ENCODE measurements around the gene VLDLR. TPM values are rescaled to one million over a fixed set of nuclear protein-coding genes. Genes with fewer than 3 reads are reported as not detected.

Gene VLDLR
- total RNA-seq, 2 donors from 2014 or later, result 29.5 to 38.7 TPM

DNA sequence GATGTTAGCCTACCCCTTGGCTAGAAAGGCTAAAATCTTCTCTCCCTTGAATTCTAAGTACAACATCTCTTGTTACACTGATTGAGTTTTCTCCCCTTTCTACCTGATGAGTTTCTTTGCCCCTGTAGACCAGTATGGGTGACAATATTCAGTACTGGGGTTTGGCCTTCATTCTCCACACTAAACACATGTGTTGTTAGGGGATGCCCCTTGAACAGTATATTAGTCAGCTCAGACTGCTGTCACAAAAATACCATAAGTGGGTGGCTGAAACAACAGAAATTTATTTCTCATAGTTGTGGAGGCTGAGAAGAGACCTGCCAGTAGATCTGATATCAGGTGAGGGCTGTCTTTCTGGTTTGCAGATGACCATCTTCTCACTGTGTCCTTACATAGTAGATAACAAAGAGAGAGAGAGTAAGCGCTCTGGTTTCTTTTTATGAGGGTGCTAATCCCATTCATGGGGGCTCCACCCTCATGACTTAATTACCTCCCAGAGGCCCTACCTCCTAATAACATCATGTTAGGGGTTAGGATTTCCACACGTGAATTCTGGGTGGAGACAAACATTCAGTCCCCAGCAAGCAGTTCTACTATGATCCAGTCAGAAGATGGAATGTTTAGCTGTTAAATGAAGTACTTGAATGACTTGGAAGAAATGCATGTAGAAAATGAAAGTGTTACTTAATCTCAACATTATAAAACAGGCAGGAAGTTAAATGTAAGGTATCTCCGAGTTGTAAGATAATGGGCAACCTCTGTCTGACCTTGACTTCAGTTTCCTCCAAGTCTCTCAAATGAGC lies 17.5 kb downstream of the VLDLR start:
- Mint-ChIP-seq H3K4me3 (no peak overlapping the region), H3K27ac (no peak overlapping the region), H3K9me3 (no peaks in the 10 kb centered on the region), H3K27me3 (ENCODE audit: insufficient read depth) (no peaks in the 10 kb centered on the region), H3K36me3 (ENCODE audit: low read depth) (peaks cover 72% of the 10 kb centered on the region), H3K4me1 (peaks cover 11% of the 10 kb centered on the region)
- DNase-seq, result no peak
- no peaks in the 10 kb centered on the region for H3K9me3 ChIP-seq (ENCODE audit: control insufficient read depth, low read length)
- no peak overlapping the region for H3K4me3 ChIP-seq (ENCODE audit: low read length)
- no peak overlapping the region for H3K27ac ChIP-seq (ENCODE audit: low read depth, low read length)
- TF ChIP-seq, protein P1, sequence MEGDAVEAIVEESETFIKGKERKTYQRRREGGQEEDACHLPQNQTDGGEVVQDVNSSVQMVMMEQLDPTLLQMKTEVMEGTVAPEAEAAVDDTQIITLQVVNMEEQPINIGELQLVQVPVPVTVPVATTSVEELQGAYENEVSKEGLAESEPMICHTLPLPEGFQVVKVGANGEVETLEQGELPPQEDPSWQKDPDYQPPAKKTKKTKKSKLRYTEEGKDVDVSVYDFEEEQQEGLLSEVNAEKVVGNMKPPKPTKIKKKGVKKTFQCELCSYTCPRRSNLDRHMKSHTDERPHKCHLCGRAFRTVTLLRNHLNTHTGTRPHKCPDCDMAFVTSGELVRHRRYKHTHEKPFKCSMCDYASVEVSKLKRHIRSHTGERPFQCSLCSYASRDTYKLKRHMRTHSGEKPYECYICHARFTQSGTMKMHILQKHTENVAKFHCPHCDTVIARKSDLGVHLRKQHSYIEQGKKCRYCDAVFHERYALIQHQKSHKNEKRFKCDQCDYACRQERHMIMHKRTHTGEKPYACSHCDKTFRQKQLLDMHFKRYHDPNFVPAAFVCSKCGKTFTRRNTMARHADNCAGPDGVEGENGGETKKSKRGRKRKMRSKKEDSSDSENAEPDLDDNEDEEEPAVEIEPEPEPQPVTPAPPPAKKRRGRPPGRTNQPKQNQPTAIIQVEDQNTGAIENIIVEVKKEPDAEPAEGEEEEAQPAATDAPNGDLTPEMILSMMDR (conservative IDR thresholded peaks at IDR 0.05), result no peak
- 95 to 100% methylated on average over 1 to 3 of the region's 3 CpGs for WGBS, 2 experiments (ENCODE audit: insufficient coverage in 1 of 2, insufficient read length in 1 of 2)
- H3K36me3 ChIP-seq (ENCODE audit: control insufficient read depth, insufficient read depth, low read length), result peaks cover 92% of the 10 kb centered on the region
- no peaks in the 10 kb centered on the region for H3K27me3 ChIP-seq (ENCODE audit: control insufficient read depth, insufficient read depth, low read length, poor library complexity, severe bottlenecking)
- H3K4me1 ChIP-seq (ENCODE audit: control insufficient read depth, insufficient read depth, low read length), result peaks cover 8% of the 10 kb centered on the region
- H3K9ac ChIP-seq (ENCODE audit: extremely low read depth, low read length, poor library complexity, severe bottlenecking), result no peak overlapping the region

DNA sequence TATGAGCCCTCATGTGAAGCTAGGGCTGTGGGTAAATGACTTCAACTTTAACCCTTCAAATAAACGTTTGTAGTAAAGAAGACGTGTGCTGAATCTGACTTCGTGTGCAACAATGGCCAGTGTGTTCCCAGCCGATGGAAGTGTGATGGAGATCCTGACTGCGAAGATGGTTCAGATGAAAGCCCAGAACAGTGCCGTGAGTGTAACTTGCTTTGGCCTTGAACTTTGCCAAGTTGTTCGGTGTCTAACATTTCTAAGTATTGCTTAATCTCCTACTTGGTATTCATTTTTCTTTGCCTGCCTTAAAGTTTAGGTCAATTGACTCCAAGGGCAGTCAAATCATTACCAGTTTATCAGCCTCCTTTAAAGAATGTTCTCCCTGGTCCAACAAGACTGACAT lies 18.2 kb downstream of the VLDLR start:
- Mint-ChIP-seq H3K27ac (no peak overlapping the region), H3K4me3 (no peak overlapping the region), H3K4me1 (peaks cover 10% of the 10 kb centered on the region), H3K9me3 (no peaks in the 10 kb centered on the region), H3K27me3 (ENCODE audit: insufficient read depth) (no peaks in the 10 kb centered on the region), H3K36me3 (ENCODE audit: low read depth) (peaks cover 78% of the 10 kb centered on the region)
- H3K4me3 ChIP-seq (ENCODE audit: low read length), result no peak overlapping the region
- no peak for DNase-seq
- H3K4me1 ChIP-seq (ENCODE audit: control insufficient read depth, insufficient read depth, low read length), result peaks cover 7% of the 10 kb centered on the region
- H3K9ac ChIP-seq (ENCODE audit: extremely low read depth, low read length, poor library complexity, severe bottlenecking), result no peak overlapping the region
- TF ChIP-seq, protein P1 (conservative IDR thresholded peaks at IDR 0.05), result no peak
- 93 to 97% methylated on average over 7 of the region's 7 CpGs for WGBS, 2 experiments (ENCODE audit: insufficient coverage in 1 of 2, insufficient read length in 1 of 2)
- H3K27me3 ChIP-seq (ENCODE audit: control insufficient read depth, insufficient read depth, low read length, poor library complexity, severe bottlenecking), result no peaks in the 10 kb centered on the region
- H3K9me3 ChIP-seq (ENCODE audit: control insufficient read depth, low read length), result no peaks in the 10 kb centered on the region
- no peak overlapping the region for H3K27ac ChIP-seq (ENCODE audit: low read depth, low read length)
- peaks cover 94% of the 10 kb centered on the region for H3K36me3 ChIP-seq (ENCODE audit: control insufficient read depth, insufficient read depth, low read length)

DNA sequence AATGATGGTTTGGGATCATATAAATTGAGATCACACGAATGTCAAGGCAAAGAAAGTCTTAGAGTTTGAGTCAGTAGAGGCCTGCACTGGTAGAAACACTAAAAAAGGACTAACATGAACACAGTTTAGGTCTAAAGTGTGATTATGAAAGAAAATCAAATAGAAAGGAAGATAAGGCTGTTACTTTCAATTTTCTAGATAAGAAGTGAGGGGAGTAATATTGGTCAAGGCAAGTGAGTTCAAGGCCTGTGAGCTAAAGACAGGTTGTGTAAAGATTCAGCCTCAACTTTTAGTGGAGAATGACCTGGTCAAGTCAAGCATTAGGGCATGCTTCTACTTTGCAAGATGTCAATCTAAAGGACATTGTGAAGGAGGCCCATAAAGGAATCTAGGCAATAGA lies 19.0 kb downstream of the VLDLR start:
- H3K36me3 ChIP-seq (ENCODE audit: control insufficient read depth, insufficient read depth, low read length), result peaks cover 94% of the 10 kb centered on the region

More for the DNA sequence above, 19.0 kb downstream of the VLDLR start:
- Mint-ChIP-seq H3K27me3 (ENCODE audit: insufficient read depth) (no peaks in the 10 kb centered on the region), H3K36me3 (ENCODE audit: low read depth) (peaks cover 85% of the 10 kb centered on the region), H3K4me3 (no peak overlapping the region), H3K9me3 (no peaks in the 10 kb centered on the region), H3K4me1 (peaks cover 5% of the 10 kb centered on the region), H3K27ac (no peak overlapping the region)
- 96 to 100% methylated on average over 1 of the region's 1 CpG for WGBS, 2 experiments (ENCODE audit: insufficient coverage in 1 of 2, insufficient read length in 1 of 2)
- no peak overlapping the region for H3K4me3 ChIP-seq (ENCODE audit: low read length)
- no peaks in the 10 kb centered on the region for H3K9me3 ChIP-seq (ENCODE audit: control insufficient read depth, low read length)
- no peaks in the 10 kb centered on the region for H3K27me3 ChIP-seq (ENCODE audit: control insufficient read depth, insufficient read depth, low read length, poor library complexity, severe bottlenecking)
- TF ChIP-seq, protein P1 (conservative IDR thresholded peaks at IDR 0.05), result no peak
- DNase-seq, result no peak
- no peak overlapping the region for H3K27ac ChIP-seq (ENCODE audit: low read depth, low read length)
- no peak overlapping the region for H3K9ac ChIP-seq (ENCODE audit: extremely low read depth, low read length, poor library complexity, severe bottlenecking)
- H3K4me1 ChIP-seq (ENCODE audit: control insufficient read depth, insufficient read depth, low read length), result peaks cover 2% of the 10 kb centered on the region
